Endometrial microvascular endothelial cells (primary cell): ENCODE results near the gene FGF18. TPM values are rescaled to one million over a fixed set of nuclear protein-coding genes. Genes with fewer than 3 reads are reported as not detected.

Experiments
- in situ Hi-C: cut with HindIII; loops from 2 replicates; pipeline ENCODE4 v1.10.0; 2017; ENCODE audit warnings: low sequenced_read_pairs, low pct_unique_long_range_greater_than_20kb; ENCODE audit errors: inconsistent ontology term
- total RNA-seq: library from RNA; depleted of rRNA; stranded (reverse); fragments of >200 nt; gene quantifications from one replicate; pipeline ENCODE4 v1.2.3, GENCODE V29; 2015; ENCODE audit errors: inconsistent ontology term

Gene FGF18
- total RNA-seq, 1 donor from 2014 or later, result not detected

- in situ Hi-C loops, result no loop called here
Measured at GRCh38 chr5:171453988-171454387, 34.5 kb downstream of the FGF18 start.

- in situ Hi-C loops, result no loop called here
Measured at GRCh38 chr5:171454549-171454948, 35.1 kb downstream of the FGF18 start.

GRCh38 chr5:171455522-171455921, 36.1 kb downstream of the FGF18 start:
- in situ Hi-C loops, result no loop called here

- in situ Hi-C loops, result no loop called here
Measured at GRCh38 chr5:171457208-171457981, 37.9 kb downstream of the FGF18 start.

GRCh38 chr5:171459839-171460238, 40.4 kb downstream of the FGF18 start:
- in situ Hi-C loops, result no loop called here

GRCh38 chr5:171462136-171462927, 42.9 kb downstream of the FGF18 start:
- in situ Hi-C loops, result no loop called here

- in situ Hi-C loops, result no loop called here
Measured at GRCh38 chr5:171462928-171463861, 43.7 kb downstream of the FGF18 start.

- in situ Hi-C loops, result no loop called here
Measured at GRCh38 chr5:171463862-171464229, 44.4 kb downstream of the FGF18 start.

GRCh38 chr5:171464829-171465228, 45.4 kb downstream of the FGF18 start:
- in situ Hi-C loops, result no loop called here

GRCh38 chr5:171467107-171467506, 47.7 kb downstream of the FGF18 start:
- in situ Hi-C loops, result no loop called here

- in situ Hi-C loops, result no loop called here
Measured at GRCh38 chr5:171469326-171469725, 49.9 kb downstream of the FGF18 start.

GRCh38 chr5:171470420-171470819, 51.0 kb downstream of the FGF18 start:
- in situ Hi-C loops, result no loop called here

GRCh38 chr5:171474230-171474813, 54.9 kb downstream of the FGF18 start:
- in situ Hi-C loops, result no loop called here

- in situ Hi-C loops, result no loop called here
Measured at GRCh38 chr5:171475596-171475995, 56.1 kb downstream of the FGF18 start.

- in situ Hi-C loops, result no loop called here
Measured at GRCh38 chr5:171476701-171477100, 57.3 kb downstream of the FGF18 start.

- in situ Hi-C loops, result no loop called here
Measured at GRCh38 chr5:171477101-171477500, 57.7 kb downstream of the FGF18 start.

- in situ Hi-C loops, result no loop called here
Measured at GRCh38 chr5:171477666-171478065, 58.2 kb downstream of the FGF18 start.

- in situ Hi-C loops, result no loop called here
Measured at GRCh38 chr5:171478946-171479775, 59.7 kb downstream of the FGF18 start.
